ENCODE data around the gene AGPAT3.

DNA sequence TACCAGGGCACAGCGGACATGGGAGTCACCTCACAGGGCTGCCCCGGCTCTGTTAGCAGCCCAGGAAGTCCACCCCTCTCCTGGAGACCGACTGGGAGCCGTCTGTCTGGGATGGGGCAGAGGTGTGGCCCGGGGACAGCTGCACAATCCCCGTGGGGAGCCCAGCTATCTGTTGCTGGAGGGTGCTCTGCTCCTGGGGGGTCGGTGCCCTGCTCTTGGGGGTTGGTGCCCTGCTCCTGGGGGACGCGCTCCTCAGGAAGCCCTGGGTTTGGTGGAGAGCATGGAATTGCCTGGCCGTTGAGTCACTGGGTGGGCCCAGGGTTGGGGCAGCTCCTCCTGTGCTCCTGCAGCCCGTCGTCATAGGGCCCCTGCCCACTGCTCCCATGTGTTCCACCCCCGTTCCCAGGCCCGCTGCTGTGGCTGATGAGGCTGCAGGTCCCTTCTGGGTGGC lies 39.3 kb downstream of the AGPAT3 start:
- TF ChIP-seq, protein P1, sequence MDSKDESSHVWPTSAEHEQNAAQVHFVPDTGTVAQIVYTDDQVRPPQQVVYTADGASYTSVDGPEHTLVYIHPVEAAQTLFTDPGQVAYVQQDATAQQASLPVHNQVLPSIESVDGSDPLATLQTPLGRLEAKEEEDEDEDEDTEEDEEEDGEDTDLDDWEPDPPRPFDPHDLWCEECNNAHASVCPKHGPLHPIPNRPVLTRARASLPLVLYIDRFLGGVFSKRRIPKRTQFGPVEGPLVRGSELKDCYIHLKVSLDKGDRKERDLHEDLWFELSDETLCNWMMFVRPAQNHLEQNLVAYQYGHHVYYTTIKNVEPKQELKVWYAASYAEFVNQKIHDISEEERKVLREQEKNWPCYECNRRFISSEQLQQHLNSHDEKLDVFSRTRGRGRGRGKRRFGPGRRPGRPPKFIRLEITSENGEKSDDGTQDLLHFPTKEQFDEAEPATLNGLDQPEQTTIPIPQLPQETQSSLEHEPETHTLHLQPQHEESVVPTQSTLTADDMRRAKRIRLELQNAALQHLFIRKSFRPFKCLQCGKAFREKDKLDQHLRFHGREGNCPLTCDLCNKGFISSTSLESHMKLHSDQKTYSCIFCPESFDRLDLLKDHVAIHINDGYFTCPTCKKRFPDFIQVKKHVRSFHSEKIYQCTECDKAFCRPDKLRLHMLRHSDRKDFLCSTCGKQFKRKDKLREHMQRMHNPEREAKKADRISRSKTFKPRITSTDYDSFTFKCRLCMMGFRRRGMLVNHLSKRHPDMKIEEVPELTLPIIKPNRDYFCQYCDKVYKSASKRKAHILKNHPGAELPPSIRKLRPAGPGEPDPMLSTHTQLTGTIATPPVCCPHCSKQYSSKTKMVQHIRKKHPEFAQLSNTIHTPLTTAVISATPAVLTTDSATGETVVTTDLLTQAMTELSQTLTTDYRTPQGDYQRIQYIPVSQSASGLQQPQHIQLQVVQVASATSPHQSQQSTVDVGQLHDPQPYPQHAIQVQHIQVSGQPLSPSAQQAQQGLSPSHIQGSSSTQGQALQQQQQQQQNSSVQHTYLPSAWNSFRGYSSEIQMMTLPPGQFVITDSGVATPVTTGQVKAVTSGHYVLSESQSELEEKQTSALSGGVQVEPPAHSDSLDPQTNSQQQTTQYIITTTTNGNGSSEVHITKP (tag by site-specific recombination; IDR thresholded peaks at IDR 0.05) = no peak
- TF ChIP-seq, protein P2, sequence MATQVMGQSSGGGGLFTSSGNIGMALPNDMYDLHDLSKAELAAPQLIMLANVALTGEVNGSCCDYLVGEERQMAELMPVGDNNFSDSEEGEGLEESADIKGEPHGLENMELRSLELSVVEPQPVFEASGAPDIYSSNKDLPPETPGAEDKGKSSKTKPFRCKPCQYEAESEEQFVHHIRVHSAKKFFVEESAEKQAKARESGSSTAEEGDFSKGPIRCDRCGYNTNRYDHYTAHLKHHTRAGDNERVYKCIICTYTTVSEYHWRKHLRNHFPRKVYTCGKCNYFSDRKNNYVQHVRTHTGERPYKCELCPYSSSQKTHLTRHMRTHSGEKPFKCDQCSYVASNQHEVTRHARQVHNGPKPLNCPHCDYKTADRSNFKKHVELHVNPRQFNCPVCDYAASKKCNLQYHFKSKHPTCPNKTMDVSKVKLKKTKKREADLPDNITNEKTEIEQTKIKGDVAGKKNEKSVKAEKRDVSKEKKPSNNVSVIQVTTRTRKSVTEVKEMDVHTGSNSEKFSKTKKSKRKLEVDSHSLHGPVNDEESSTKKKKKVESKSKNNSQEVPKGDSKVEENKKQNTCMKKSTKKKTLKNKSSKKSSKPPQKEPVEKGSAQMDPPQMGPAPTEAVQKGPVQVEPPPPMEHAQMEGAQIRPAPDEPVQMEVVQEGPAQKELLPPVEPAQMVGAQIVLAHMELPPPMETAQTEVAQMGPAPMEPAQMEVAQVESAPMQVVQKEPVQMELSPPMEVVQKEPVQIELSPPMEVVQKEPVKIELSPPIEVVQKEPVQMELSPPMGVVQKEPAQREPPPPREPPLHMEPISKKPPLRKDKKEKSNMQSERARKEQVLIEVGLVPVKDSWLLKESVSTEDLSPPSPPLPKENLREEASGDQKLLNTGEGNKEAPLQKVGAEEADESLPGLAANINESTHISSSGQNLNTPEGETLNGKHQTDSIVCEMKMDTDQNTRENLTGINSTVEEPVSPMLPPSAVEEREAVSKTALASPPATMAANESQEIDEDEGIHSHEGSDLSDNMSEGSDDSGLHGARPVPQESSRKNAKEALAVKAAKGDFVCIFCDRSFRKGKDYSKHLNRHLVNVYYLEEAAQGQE (tag by site-specific recombination; IDR thresholded peaks at IDR 0.05) = no peak
- TF ChIP-seq REPIN1 (tag by site-specific recombination; IDR thresholded peaks at IDR 0.05; ENCODE audit: low read depth) (no peak), CTCF (tag by site-specific recombination; IDR thresholded peaks at IDR 0.05) (no peak), SETDB1 (IDR thresholded peaks at IDR 0.05; ENCODE audit: insufficient read length, low read length) (no peak), MYNN (tag by site-specific recombination; IDR thresholded peaks at IDR 0.05; ENCODE audit: borderline replicate concordance) (no peak), OSR2 (tag by site-specific recombination; IDR thresholded peaks at IDR 0.05) (no peak), GLI2 (tag by site-specific recombination; IDR thresholded peaks at IDR 0.05; ENCODE audit: borderline replicate concordance, low read depth) (no peak), EGR2 (tag by site-specific recombination; IDR thresholded peaks at IDR 0.05; ENCODE audit: low read depth) (no peak), ZBTB21 (tag by site-specific recombination; IDR thresholded peaks at IDR 0.05) (no peak), ZNF549 (tag by site-specific recombination; IDR thresholded peaks at IDR 0.05) (no peak)
